NCI-H1694 (cell line): ENCODE results near the gene TAT.
A peak's percentile ranks its signal among the peaks of the same experiment; 100 is the strongest.
"Not testable (repeated sequence)": the region's sequence is repeated elsewhere in the genome, so short reads cannot be mapped to it uniquely, and the experiment has no call there.

Experiments used
- DNase-seq: peaks from one replicate; lab custom pipeline; 2025; lab: John Stamatoyannopoulos, UW

Gene TAT

GRCh38 chr16:71576971-71577370 lies at the start of gene TAT:
TSS of gene TAT (minus strand) at chr16:71577092. CDS start at chr16:71576415, 677 bp downstream.
- DNase-seq: no peak

GRCh38 chr16:71626018-71626857 lies 49.3 kb upstream of the TAT start, which contains the start of gene MARVELD3:
TSS of gene MARVELD3 (plus strand) at chr16:71626184. CDS start at chr16:71626230, 46 bp downstream.
- DNase-seq: no peak

- no peak for DNase-seq
Observed at GRCh38 chr16:71625113-71625850, 48.4 kb upstream of the TAT start.

- no peak for DNase-seq
Observed at GRCh38 chr16:71623597-71623996, 46.7 kb upstream of the TAT start.

- no peak for DNase-seq
Observed at GRCh38 chr16:71622088-71622487, 45.2 kb upstream of the TAT start.

- DNase-seq: no peak
Observed at GRCh38 chr16:71618429-71618828, 41.5 kb upstream of the TAT start.

- DNase-seq: not testable (repeated sequence)
Observed at GRCh38 chr16:71614956-71615355, 38.1 kb upstream of the TAT start.

- peak; percentile 38 for DNase-seq
Observed at GRCh38 chr16:71610936-71611871, 34.3 kb upstream of the TAT start.

GRCh38 chr16:71610447-71610846 lies 33.6 kb upstream of the TAT start:
- DNase-seq: no peak

- DNase-seq: no peak
Observed at GRCh38 chr16:71609066-71609465, 32.2 kb upstream of the TAT start.

GRCh38 chr16:71600822-71601221 lies 23.9 kb upstream of the TAT start:
- DNase-seq: no peak

GRCh38 chr16:71598426-71598825 lies 21.5 kb upstream of the TAT start:
- DNase-seq: not testable (repeated sequence)

GRCh38 chr16:71595340-71595826 lies 18.5 kb upstream of the TAT start:
- DNase-seq: not testable (repeated sequence)

GRCh38 chr16:71594000-71594646 lies 17.2 kb upstream of the TAT start:
- no peak for DNase-seq

GRCh38 chr16:71593048-71593999 lies 16.4 kb upstream of the TAT start:
- DNase-seq: no peak

- no peak for DNase-seq
Observed at GRCh38 chr16:71591917-71592316, 15.0 kb upstream of the TAT start.

- DNase-seq: no peak
Observed at GRCh38 chr16:71590584-71590983, 13.7 kb upstream of the TAT start.

- not testable (repeated sequence) for DNase-seq
Observed at GRCh38 chr16:71590071-71590470, 13.2 kb upstream of the TAT start.

GRCh38 chr16:71589334-71589733 lies 12.4 kb upstream of the TAT start:
- not testable (repeated sequence) for DNase-seq

- DNase-seq: no peak
Observed at GRCh38 chr16:71585318-71585703, 8.4 kb upstream of the TAT start.
